H1 (cell line): ENCODE results near the gene CERS5. TPM values are rescaled to one million over a fixed set of nuclear protein-coding genes. Genes with fewer than 3 reads are reported as not detected.

Experiments
- CTCF ChIA-PET: fragments of 300-600 bp; sonication (Branson Sonifier 250); formaldehyde crosslinking; loops from one replicate; lab custom pipeline; 2021; ENCODE audit not compliant: partially characterized antibody; lab: Charles Lee
- POLR2A ChIA-PET: fragments of 300-600 bp; sonication (Branson Sonifier 250); formaldehyde crosslinking; loops from one replicate; lab custom pipeline; 2021; ENCODE audit warnings: inconsistent platforms; ENCODE audit not compliant: partially characterized antibody; lab: Charles Lee
- DNase-seq, 2 experiments: peaks; one replicate each; pipeline versions ENCODE4 v3.0.0 to v3.0.0-alpha.2; 2010 to 2022; ENCODE audit warnings: low spot score in 2 of 2, low read depth in 1 of 2, mixed read lengths in 1 of 2
- FAIRE-seq: peaks from 2 replicates; lab custom pipeline; 2011; peaks lifted over from hg19 to GRCh38; lab: Jason Lieb, UNC
- H2AFZ ChIP-seq: 2 replicates; pipeline ENCODE4 v1.8.1; 2012; ENCODE audit warnings: low read length, inconsistent platforms
- H2AK5ac ChIP-seq: 2 replicates; pipeline ENCODE4 v1.6.1; 2013; ENCODE audit warnings: low read depth, low read length
- H2BK120ac ChIP-seq: replicated peaks from 2 replicates; pipeline ENCODE3; 2013; ENCODE audit warnings: low read depth, low read length, inconsistent platforms
- H2BK12ac ChIP-seq: 2 replicates; pipeline ENCODE4 v1.6.1; 2013; ENCODE audit warnings: low read depth, low read length
- H2BK15ac ChIP-seq: 2 replicates; pipeline ENCODE4 v1.6.1; 2013; ENCODE audit warnings: low read length
- H2BK20ac ChIP-seq: 2 replicates; pipeline ENCODE4 v1.6.1; 2013; ENCODE audit warnings: low read length
- H2BK5ac ChIP-seq: 2 replicates; pipeline ENCODE4 v1.6.1; 2013; ENCODE audit warnings: low read depth, low read length
- H3K14ac ChIP-seq: 2 replicates; pipeline ENCODE4 v1.6.1; 2013; ENCODE audit warnings: inconsistent platforms; ENCODE audit not compliant: insufficient read length
- H3K18ac ChIP-seq: 2 replicates; pipeline ENCODE4 v1.6.1; 2013; ENCODE audit warnings: low read length; ENCODE audit errors: extremely low read depth
- H3K23ac ChIP-seq: 2 replicates; pipeline ENCODE4 v1.6.1; 2013; ENCODE audit warnings: inconsistent platforms; ENCODE audit not compliant: insufficient read length
- H3K23me2 ChIP-seq: 2 replicates; pipeline ENCODE4 v1.6.1; 2013; ENCODE audit warnings: low read depth, low read length
- H3K27ac ChIP-seq: 2 replicates; pipeline ENCODE4 v1.6.1; 2011; ENCODE audit warnings: low read depth, low read length, inconsistent platforms
- H3K27me3 ChIP-seq, 4 experiments: replicated peaks in 1 of 4; 1 replicate in 1 of 4; 2 replicates in 3 of 4; pipeline versions ENCODE4 v1.6.1 to v1.8.1; 2011 to 2013; ENCODE audit warnings: low read length in 3 of 4, mild to moderate bottlenecking in 3 of 4, inconsistent platforms in 2 of 4, mixed read lengths in 2 of 4, moderate library complexity in 1 of 4; ENCODE audit not compliant: control insufficient read depth in 3 of 4, insufficient read depth in 3 of 4; ENCODE audit errors: extremely low read depth in 1 of 4
- H3K36me3 ChIP-seq, 4 experiments: 2 replicates each; pipeline versions ENCODE4 v1.6.1 to v1.8.1; 2011 to 2013; ENCODE audit warnings: mild to moderate bottlenecking in 4 of 4, low read length in 3 of 4, moderate library complexity in 2 of 4, control low read depth in 1 of 4, inconsistent platforms in 1 of 4; ENCODE audit not compliant: insufficient read depth in 4 of 4, control insufficient read depth in 2 of 4
- H3K4ac ChIP-seq: replicated peaks from 2 replicates; pipeline ENCODE3; 2013; ENCODE audit warnings: low read length, low read depth, mixed read lengths, inconsistent platforms; ENCODE audit not compliant: insufficient read length
- H3K4me1 ChIP-seq, 4 experiments: replicated peaks in 1 of 4; 1 replicate in 1 of 4; 2 replicates in 3 of 4; pipeline versions ENCODE4 v1.6.1 to v1.8.1; 2011 to 2013; ENCODE audit warnings: low read length in 3 of 4, inconsistent platforms in 2 of 4, mixed read lengths in 1 of 4; ENCODE audit not compliant: insufficient read depth in 4 of 4, control insufficient read depth in 3 of 4
- H3K4me2 ChIP-seq, 2 experiments: 2 replicates each; pipeline versions ENCODE4 v1.6.1 to v1.8.1; 2011 to 2013; ENCODE audit warnings: low read depth in 2 of 2, low read length in 2 of 2, control low read depth in 1 of 2, inconsistent platforms in 1 of 2, mild to moderate bottlenecking in 1 of 2; ENCODE audit not compliant: insufficient read depth in 1 of 2
- H3K4me3 ChIP-seq, 4 experiments: fragments of 200-600, 300-600 bp in 1 of 4; sonication (generic), shearing (Covaris generic), sonication (Bioruptor Twin) in 1 of 4; 2 replicates each; pipeline versions ENCODE4 v1.5.1 to v1.8.1; 2011 to 2016; ENCODE audit warnings: low read length in 4 of 4, low read depth in 3 of 4, control low read depth in 2 of 4, inconsistent platforms in 2 of 4, mild to moderate bottlenecking in 2 of 4, mixed read lengths in 1 of 4, moderate library complexity in 1 of 4; ENCODE audit not compliant: insufficient read depth in 2 of 4; ENCODE audit errors: extremely low read depth in 1 of 4
- H3K56ac ChIP-seq: replicated peaks from 2 replicates; pipeline ENCODE3; 2013; ENCODE audit warnings: low read depth, mild to moderate bottlenecking, mixed read lengths, low read length, inconsistent platforms; ENCODE audit not compliant: insufficient read length
- H3K79me1 ChIP-seq: 2 replicates; pipeline ENCODE4 v1.6.1; 2013; ENCODE audit warnings: low read depth, low read length, control low read depth
- H3K79me2 ChIP-seq, 2 experiments: 2 replicates each; pipeline versions ENCODE4 v1.6.1 to v1.8.1; 2012 to 2013; ENCODE audit warnings: low read length in 2 of 2, mild to moderate bottlenecking in 2 of 2, inconsistent platforms in 1 of 2; ENCODE audit not compliant: insufficient read depth in 2 of 2, control insufficient read depth in 1 of 2
- H3K9ac ChIP-seq, 4 experiments: replicated peaks in 1 of 4; 1 replicate in 1 of 4; 2 replicates in 3 of 4; pipeline versions ENCODE4 v1.6.1 to v1.8.1; 2011 to 2013; ENCODE audit warnings: low read depth in 3 of 4, low read length in 3 of 4, control low read depth in 2 of 4, mild to moderate bottlenecking in 2 of 4, moderate library complexity in 2 of 4, inconsistent platforms in 1 of 4; ENCODE audit errors: extremely low read depth in 1 of 4
- H3K9me3 ChIP-seq, 2 experiments: 2 replicates each; pipeline versions ENCODE4 v1.6.1 to v1.8.1; 2012 to 2013; ENCODE audit warnings: mild to moderate bottlenecking in 2 of 2, moderate library complexity in 2 of 2, control low read depth in 1 of 2, inconsistent platforms in 1 of 2, low read depth in 1 of 2, low read length in 1 of 2, mixed read lengths in 1 of 2; ENCODE audit not compliant: insufficient read depth in 2 of 2
- H4K20me1 ChIP-seq, 2 experiments: replicated peaks in 1 of 2; 2 replicates each; pipeline versions ENCODE3 to v1.8.1; 2011 to 2013; ENCODE audit warnings: inconsistent platforms in 2 of 2, low read length in 2 of 2, mild to moderate bottlenecking in 1 of 2; ENCODE audit not compliant: insufficient read depth in 2 of 2, control insufficient read depth in 1 of 2
- H4K5ac ChIP-seq: 2 replicates; pipeline ENCODE4 v1.6.1; 2013; ENCODE audit warnings: low read length, low read depth, mixed read lengths, inconsistent platforms; ENCODE audit not compliant: insufficient read length
- H4K8ac ChIP-seq: 2 replicates; pipeline ENCODE4 v1.8.0; 2013; ENCODE audit warnings: mild to moderate bottlenecking, moderate library complexity, low read length, inconsistent platforms; ENCODE audit not compliant: insufficient read depth; ENCODE audit errors: extremely low read depth
- H4K91ac ChIP-seq: replicated peaks from 2 replicates; pipeline ENCODE3; 2013; ENCODE audit warnings: low read length, mixed read lengths, inconsistent platforms; ENCODE audit not compliant: insufficient read length
- EZH2 ChIP-seq: fragments of 200-600 bp; sonication (generic); IDR thresholded peaks from 2 replicates; pipeline ENCODE4 v1.7.1; 2012; ENCODE audit warnings: low read depth, mild to moderate bottlenecking, moderate library complexity, low read length, inconsistent platforms; ENCODE audit not compliant: severe bottlenecking
- GTF2F1 ChIP-seq: IDR thresholded peaks from 2 replicates; pipeline ENCODE4 v1.6.1; 2012; ENCODE audit warnings: low read depth, low read length, improper control_type of control experiment, borderline replicate concordance
- KDM1A ChIP-seq: fragments of 200-600, 300-600 bp; sonication (generic); IDR thresholded peaks from 2 replicates; pipeline ENCODE4 v1.7.1; 2016; ENCODE audit warnings: mild to moderate bottlenecking, low read length, borderline replicate concordance
- SP2 ChIP-seq: IDR thresholded peaks from 2 replicates; pipeline ENCODE4 v1.6.1; 2012; ENCODE audit warnings: mild to moderate bottlenecking, low read length, inconsistent platforms
- WGBS, 2 experiments: shearing (Covaris generic) in 1 of 2; methylation state at CpG; one replicate each; pipeline versions ENCODE4 v1.1.6 to v1.1.7; 2013 to 2015; ENCODE audit warnings: low lambda C conversion rate in 2 of 2, mixed read lengths in 2 of 2, inconsistent platforms in 1 of 2, low coverage in 1 of 2, missing lambda C conversion rate in 1 of 2; ENCODE audit not compliant: insufficient replicate concordance in 2 of 2, insufficient coverage in 1 of 2, insufficient read length in 1 of 2; ENCODE audit errors: extremely low coverage in 1 of 2, missing lambda C conversion rate in 1 of 2; 5-methylcytosine and 5-hydroxymethylcytosine counted together
- polyA plus RNA-seq, 7 experiments: library from polyadenylated mRNA; depleted of rRNA in 3 of 7; stranded (reverse) in 5 of 7; unstranded in 2 of 7; fragments of >200 nt in 5 of 7; fragments of 200-250 nt in 2 of 7; gene quantifications; 1 replicate in 5 of 7; 2 replicates in 1 of 7; 4 replicates in 1 of 7; pipeline versions ENCODE4 v1.2.1 to v1.2.3, GENCODE V29; 2011 to 2013; ENCODE audit warnings: missing spikeins in 2 of 7, mixed read lengths in 2 of 7
- total RNA-seq: library from RNA; stranded (reverse); fragmentation: NEBNext Ultra II Directional; extraction: Animal tissue kit (Norgen Biotek cat#: 25700); gene quantifications from 2 replicates; pipeline ENCODE4 v1.2.1, GENCODE V29; 2021

Gene CERS5
- total and polyA plus RNA-seq, 2 of the 8 experiments (the other 6 are each of a cell fraction or from before 2014, with no cell fraction given), result 69.2 to 119 TPM

DNA sequence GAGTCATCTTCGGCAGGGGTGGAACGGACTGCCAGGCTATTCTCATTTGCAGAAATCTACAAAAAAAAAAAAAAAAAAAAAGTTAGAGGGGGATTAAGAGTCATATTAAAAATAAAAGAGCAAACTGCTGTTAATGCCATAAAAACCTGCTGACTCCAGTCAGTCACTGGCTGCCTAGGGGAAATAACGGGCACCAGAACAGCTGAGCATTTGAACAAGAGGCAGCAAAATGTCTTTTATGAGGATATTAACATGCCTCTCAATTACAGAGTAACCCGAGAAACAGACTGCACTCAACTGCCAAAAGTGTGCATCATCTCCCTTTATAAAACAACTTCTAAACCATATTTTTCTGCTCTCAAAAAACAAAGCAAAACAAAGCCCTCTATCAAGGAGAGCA, 28.7 kb upstream of the CERS5 start:
- Histone ChIP-seq H3K9ac (no peak overlapping the region), H3K79me1 (no peaks in the 10 kb centered on the region), H2BK20ac (no peak overlapping the region), H3K18ac (no peak overlapping the region), H2BK120ac (no peak overlapping the region), H3K14ac (no peak overlapping the region), H3K36me3 (peaks cover 6 to 33% (median 21%) of the 10 kb centered on the region in 4 experiments), H3K79me2 (no peaks in the 10 kb centered on the region), H3K4me3 (no peak overlapping the region), H3K27ac (no peak overlapping the region), H3K4me2 (no peak overlapping the region), H4K91ac (no peak overlapping the region), H2BK5ac (no peak overlapping the region), H2AFZ (no peak overlapping the region), H3K56ac (no peak overlapping the region), H4K5ac (no peak overlapping the region), H3K23ac (no peak overlapping the region), H3K27me3 (no peaks in the 10 kb centered on the region), H3K4ac (no peak overlapping the region), H2BK15ac (no peak overlapping the region), H2BK12ac (no peak overlapping the region), H3K4me1 (no peaks in the 10 kb centered on the region), H3K9me3 (no peaks in the 10 kb centered on the region), H4K20me1 (no peaks in the 10 kb centered on the region), H3K23me2 (no peaks in the 10 kb centered on the region), H4K8ac (no peak overlapping the region), H2AK5ac (no peak overlapping the region)
- DNase-seq (no peak), FAIRE-seq (no peak)
- ChIA-PET POLR2A (no interaction called here), CTCF (interaction anchor here (0.7 to 2.1 kb wide), 5 partner anchors 11 to 229 kb away, joined by 3 to 7 read pairs (median 3); no protein-coding TSS in a partner anchor)
- WGBS, 2 experiments, result 84% methylated on average over 4 of the region's 4 CpGs; no CpG with 5 or more reads in 1 of the 2 experiments
- no peak for TF ChIP-seq GTF2F1
- TF ChIP-seq KDM1A, result no peak
- TF ChIP-seq EZH2, result no peak
- TF ChIP-seq SP2, result no peak
